WERI-Rb-1 (cell line): ENCODE data around the gene PRKCE.

ENCODE experiments used
- DNase-seq: peaks from one replicate; pipeline ENCODE4 v3.0.0-alpha.2; 2020
- H3K27ac ChIP-seq: fragments of 250-450 bp; sonication (Bioruptor Pico); 2 replicates; pipeline ENCODE4 v1.5.1; 2020; ENCODE audit warnings: mild to moderate bottlenecking, moderate library complexity
- H3K27me3 ChIP-seq: fragments of 250-450 bp; sonication (Bioruptor Pico); 2 replicates; pipeline ENCODE4 v1.5.1; 2021; ENCODE audit warnings: mild to moderate bottlenecking, low read depth, moderate library complexity; ENCODE audit not compliant: insufficient read depth, severe bottlenecking
- H3K36me3 ChIP-seq: fragments of 250-450 bp; sonication (Bioruptor Pico); 2 replicates; pipeline ENCODE4 v1.5.1; 2020; ENCODE audit warnings: mild to moderate bottlenecking, moderate library complexity
- H3K4me3 ChIP-seq: 2 replicates; pipeline ENCODE4 v1.5.1; 2011; ENCODE audit warnings: low read depth, mild to moderate bottlenecking, control low read depth, low read length
- H3K9me3 ChIP-seq: fragments of 250-450 bp; sonication (Bioruptor Pico); 2 replicates; pipeline ENCODE4 v1.5.1; 2021; ENCODE audit warnings: mild to moderate bottlenecking, moderate library complexity; ENCODE audit not compliant: severe bottlenecking
- CTCF ChIP-seq: IDR thresholded peaks from 2 replicates; pipeline ENCODE4 v1.5.1; 2011; ENCODE audit warnings: low read depth, mild to moderate bottlenecking, control low read depth, inconsistent platforms, low read length

PRKCE gene

GRCh38 chr2:46119453-46119852 is 468.0 kb downstream of the PRKCE start:
- no peak overlapping the region for H3K27ac ChIP-seq
- H3K36me3 ChIP-seq: no peaks in the 10 kb centered on the region
- H3K4me3 ChIP-seq: no peak overlapping the region
- no peaks in the 10 kb centered on the region for H3K27me3 ChIP-seq
- no peak for DNase-seq
- TF ChIP-seq CTCF: no peak
- no peaks in the 10 kb centered on the region for H3K9me3 ChIP-seq

- no peak for DNase-seq
- H3K27me3 ChIP-seq: no peaks in the 10 kb centered on the region
These were observed 469.5 kb downstream of the PRKCE start for GRCh38 chr2:46120792-46121555.

GRCh38 chr2:46122318-46122976 is 471.0 kb downstream of the PRKCE start:
- Histone ChIP-seq H3K27ac (no peak overlapping the region), H3K4me3 (no peak overlapping the region), H3K36me3 (no peaks in the 10 kb centered on the region), H3K9me3 (no peaks in the 10 kb centered on the region), H3K27me3 (no peaks in the 10 kb centered on the region)
- peak; percentile 50 for DNase-seq
- no peak for TF ChIP-seq CTCF

More at GRCh38 chr2:46120792-46121555, 469.5 kb downstream of the PRKCE start:
- no peak overlapping the region for H3K4me3 ChIP-seq
- H3K27ac ChIP-seq: no peak overlapping the region
- H3K9me3 ChIP-seq: no peaks in the 10 kb centered on the region
- no peaks in the 10 kb centered on the region for H3K36me3 ChIP-seq
- TF ChIP-seq CTCF: no peak

GRCh38 chr2:46123013-46123412 is 471.5 kb downstream of the PRKCE start:
- H3K9me3 ChIP-seq: no peaks in the 10 kb centered on the region
- no peaks in the 10 kb centered on the region for H3K36me3 ChIP-seq
- no peak overlapping the region for H3K4me3 ChIP-seq
- no peaks in the 10 kb centered on the region for H3K27me3 ChIP-seq
- H3K27ac ChIP-seq: no peak overlapping the region
- TF ChIP-seq CTCF: no peak
- no peak for DNase-seq

GRCh38 chr2:46125798-46126197 is 474.3 kb downstream of the PRKCE start:
- Histone ChIP-seq H3K27me3 (no peaks in the 10 kb centered on the region), H3K27ac (peak overlapping the region; percentile 3; the same call in 1 of the 2 replicates), H3K36me3 (no peaks in the 10 kb centered on the region), H3K4me3 (no peak overlapping the region), H3K9me3 (no peaks in the 10 kb centered on the region)
- TF ChIP-seq CTCF: no peak
- peak; percentile 77 for DNase-seq
